GM03348 (cell line): Measurements from ENCODE around the gene CASP7.
"Not testable (repeated sequence)": the region's sequence is repeated elsewhere in the genome, so short reads cannot be mapped to it uniquely, and the experiment has no call there.

Source experiments
- DNase-seq: peaks from one replicate; pipeline ENCODE4 v3.0.0; 2012; ENCODE audit warnings: low spot score

The CASP7 gene

GRCh38 chr10:113679463-113680189 lies at the start of gene CASP7:
Gene CASP7 (plus strand): TSS chr10:113679912. CDS start chr10:113697494, 17,582 bp downstream.
- DNase-seq, result peak; percentile 94

GRCh38 chr10:113630929-113631533 lies 48.7 kb upstream of the CASP7 start:
- no peak for DNase-seq

- DNase-seq, result no peak
These were observed 47.9 kb upstream of the CASP7 start for GRCh38 chr10:113631684-113632367.

- DNase-seq, result no peak
These were observed 39.7 kb upstream of the CASP7 start for GRCh38 chr10:113639966-113640365.

- DNase-seq, result no peak
These were observed 38.0 kb upstream of the CASP7 start for GRCh38 chr10:113641702-113642101.

GRCh38 chr10:113643183-113643582 lies 36.5 kb upstream of the CASP7 start:
- no peak for DNase-seq

GRCh38 chr10:113644185-113645120 lies 35.3 kb upstream of the CASP7 start:
- DNase-seq, result peak; percentile 33

- no peak for DNase-seq
These were observed 33.1 kb upstream of the CASP7 start for GRCh38 chr10:113646336-113647201.

- DNase-seq, result no peak
These were observed 31.9 kb upstream of the CASP7 start for GRCh38 chr10:113647812-113648211.

GRCh38 chr10:113648478-113648877 lies 31.2 kb upstream of the CASP7 start:
- DNase-seq, result no peak

GRCh38 chr10:113650172-113650571 lies 29.5 kb upstream of the CASP7 start:
- DNase-seq, result no peak

- no peak for DNase-seq
These were observed 28.7 kb upstream of the CASP7 start for GRCh38 chr10:113651021-113651420.

GRCh38 chr10:113651898-113652297 lies 27.8 kb upstream of the CASP7 start:
- DNase-seq, result no peak

GRCh38 chr10:113652456-113652855 lies 27.3 kb upstream of the CASP7 start:
- not testable (repeated sequence) for DNase-seq

- no peak for DNase-seq
These were observed 22.8 kb upstream of the CASP7 start for GRCh38 chr10:113656896-113657295.

- no peak for DNase-seq
These were observed 22.2 kb upstream of the CASP7 start for GRCh38 chr10:113657544-113657943.

GRCh38 chr10:113661332-113661731 lies 18.4 kb upstream of the CASP7 start:
- DNase-seq, result no peak

- no peak for DNase-seq
These were observed 16.6 kb upstream of the CASP7 start for GRCh38 chr10:113663142-113663541.

GRCh38 chr10:113663908-113664307 lies 15.8 kb upstream of the CASP7 start, which contains the start of gene NRAP:
Gene NRAP (minus strand): TSS chr10:113664041. CDS start chr10:113663882, 159 bp downstream.
- no peak for DNase-seq

GRCh38 chr10:113665352-113665751 lies 14.4 kb upstream of the CASP7 start:
- DNase-seq, result no peak

GRCh38 chr10:113665806-113666354 lies 13.8 kb upstream of the CASP7 start:
- peak; percentile 80 for DNase-seq
